A673 (cell line): ENCODE measurements around the gene HYPK. TPM values are rescaled to one million over a fixed set of nuclear protein-coding genes. Genes with fewer than 3 reads are reported as not detected.
"Not testable (repeated sequence)": the region's sequence is repeated elsewhere in the genome, so short reads cannot be mapped to it uniquely, and the experiment has no call there.

ENCODE experiments used
- BruUV-seq: library from RNA; stranded (reverse); fragments of 400-500 nt; replicated peaks from 2 replicates; lab custom pipeline; 2021; lab: Mats Ljungman, UMichigan
- CTCF ChIA-PET: fragments of 300-600 bp; sonication (Branson Sonifier 250); formaldehyde crosslinking; loops from one replicate; lab custom pipeline; 2022; ENCODE audit warnings: antibody characterized with exemption; lab: Charles Lee
- POLR2A ChIA-PET: fragments of 300-600 bp; sonication (Branson Sonifier 250); formaldehyde crosslinking; loops from one replicate; lab custom pipeline; 2022; ENCODE audit warnings: antibody characterized with exemption; ENCODE audit not compliant: low non-redundant PET; lab: Charles Lee
- DNase-seq: peaks from one replicate; pipeline ENCODE4 v3.0.0-alpha.2; 2015; ENCODE audit warnings: low spot score
- H3K27ac ChIP-seq: fragments of 200-600 bp; sonication (generic); 2 replicates; pipeline ENCODE4 v1.5.1; 2016; ENCODE audit warnings: mixed run types, low read depth, mild to moderate bottlenecking, mixed read lengths, antibody characterized with exemption, low read length; ENCODE audit not compliant: poor library complexity, severe bottlenecking
- H3K27me3 ChIP-seq: fragments of 200-600 bp; sonication (generic); replicated peaks from 2 replicates; pipeline ENCODE4 v1.6.1; 2017; ENCODE audit warnings: mixed run types, low read depth, mild to moderate bottlenecking, mixed read lengths, antibody characterized with exemption, low read length; ENCODE audit not compliant: insufficient read depth, poor library complexity
- H3K36me3 ChIP-seq: fragments of 200-600 bp; sonication (generic); 2 replicates; pipeline ENCODE4 v1.6.1; 2016; ENCODE audit warnings: mixed run types, mild to moderate bottlenecking, mixed read lengths, antibody characterized with exemption, low read length; ENCODE audit not compliant: insufficient read depth, poor library complexity, severe bottlenecking
- H3K4me1 ChIP-seq: fragments of 200-600 bp; sonication (generic); 2 replicates; pipeline ENCODE4 v1.6.1; 2017; ENCODE audit warnings: mixed run types, mild to moderate bottlenecking, mixed read lengths, antibody characterized with exemption, low read length; ENCODE audit not compliant: insufficient read depth, poor library complexity, severe bottlenecking
- H3K4me3 ChIP-seq: fragments of 200-600 bp; sonication (generic); 2 replicates; pipeline ENCODE4 v1.5.1; 2016; ENCODE audit warnings: low read depth, mixed run types, mild to moderate bottlenecking, mixed read lengths, low read length; ENCODE audit not compliant: poor library complexity, severe bottlenecking
- H3K9me3 ChIP-seq: fragments of 200-600 bp; sonication (generic); 2 replicates; pipeline ENCODE4 v1.6.1; 2016; ENCODE audit warnings: mixed run types, low read depth, mild to moderate bottlenecking, mixed read lengths, antibody characterized with exemption, low read length; ENCODE audit not compliant: poor library complexity, severe bottlenecking
- EZH2 ChIP-seq: fragments of 200-600 bp; sonication (generic); IDR thresholded peaks from 2 replicates; pipeline ENCODE4 v1.6.1; 2017; ENCODE audit warnings: borderline replicate concordance, low read depth, mild to moderate bottlenecking, mixed read lengths, antibody characterized with exemption, low read length; ENCODE audit not compliant: poor library complexity, severe bottlenecking
- intact Hi-C: fragments of 100-400 bp; cut with micrococcal nuclease; formaldehyde crosslinking; loops from one replicate; pipeline ENCODE4 v1.10.0; 2022; ENCODE audit not compliant: unreplicated experiment
- total RNA-seq: library from RNA; stranded (reverse); gene quantifications from 2 replicates; pipeline ENCODE4 v1.2.3, GENCODE V29; 2021
- TF ChIP-seq, protein P1 (sequence below): fragments of 300-800, 200-600 bp; sonication (generic); conservative IDR thresholded peaks from 2 replicates; pipeline ENCODE4 v1.5.1; 2017; ENCODE audit warnings: low read depth, mild to moderate bottlenecking, antibody characterized with exemption, low read length, moderate library complexity, mixed read lengths

Gene HYPK
- total RNA-seq, 1 experiment from 2014 or later, result 34.9 TPM

DNA sequence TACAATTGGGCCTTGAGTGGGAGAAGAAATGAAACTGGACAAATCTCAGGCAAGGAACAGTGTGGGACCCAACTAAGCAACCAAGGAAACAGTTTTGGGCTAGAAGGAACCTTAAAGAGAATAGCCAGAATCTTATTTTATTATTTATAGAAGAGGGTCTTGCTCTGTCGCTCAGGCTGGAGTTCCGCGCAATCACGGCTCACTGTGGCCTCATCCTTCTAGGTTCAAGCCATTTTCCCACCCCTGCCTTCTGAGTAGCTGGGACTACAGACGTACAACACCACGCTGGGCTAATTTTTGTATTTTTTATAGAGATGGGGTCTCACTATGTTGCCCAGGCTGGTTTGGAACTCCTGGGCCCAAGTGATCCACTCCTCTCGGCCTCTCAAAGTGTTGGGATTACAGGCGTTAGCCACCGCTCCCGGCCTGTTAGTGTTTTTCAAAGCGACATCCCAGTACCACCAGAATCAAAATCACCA, 25.7 kb downstream of the HYPK start:
- Histone ChIP-seq H3K4me3 (peak overlapping the region; percentile 72), H3K36me3 (peaks cover 21% of the 10 kb centered on the region), H3K9me3 (no peaks in the 10 kb centered on the region), H3K27me3 (no peaks in the 10 kb centered on the region), H3K27ac (peak overlapping the region; percentile 92), H3K4me1 (peaks cover 7% of the 10 kb centered on the region)
- TF ChIP-seq, protein P1, sequence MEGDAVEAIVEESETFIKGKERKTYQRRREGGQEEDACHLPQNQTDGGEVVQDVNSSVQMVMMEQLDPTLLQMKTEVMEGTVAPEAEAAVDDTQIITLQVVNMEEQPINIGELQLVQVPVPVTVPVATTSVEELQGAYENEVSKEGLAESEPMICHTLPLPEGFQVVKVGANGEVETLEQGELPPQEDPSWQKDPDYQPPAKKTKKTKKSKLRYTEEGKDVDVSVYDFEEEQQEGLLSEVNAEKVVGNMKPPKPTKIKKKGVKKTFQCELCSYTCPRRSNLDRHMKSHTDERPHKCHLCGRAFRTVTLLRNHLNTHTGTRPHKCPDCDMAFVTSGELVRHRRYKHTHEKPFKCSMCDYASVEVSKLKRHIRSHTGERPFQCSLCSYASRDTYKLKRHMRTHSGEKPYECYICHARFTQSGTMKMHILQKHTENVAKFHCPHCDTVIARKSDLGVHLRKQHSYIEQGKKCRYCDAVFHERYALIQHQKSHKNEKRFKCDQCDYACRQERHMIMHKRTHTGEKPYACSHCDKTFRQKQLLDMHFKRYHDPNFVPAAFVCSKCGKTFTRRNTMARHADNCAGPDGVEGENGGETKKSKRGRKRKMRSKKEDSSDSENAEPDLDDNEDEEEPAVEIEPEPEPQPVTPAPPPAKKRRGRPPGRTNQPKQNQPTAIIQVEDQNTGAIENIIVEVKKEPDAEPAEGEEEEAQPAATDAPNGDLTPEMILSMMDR, result no peak
- no peak for TF ChIP-seq EZH2
- intact Hi-C loops, result no loop called here
- no TSS peak for BruUV-seq
- DNase-seq, result no peak
- ChIA-PET CTCF (no interaction called here), POLR2A (no interaction called here)

DNA sequence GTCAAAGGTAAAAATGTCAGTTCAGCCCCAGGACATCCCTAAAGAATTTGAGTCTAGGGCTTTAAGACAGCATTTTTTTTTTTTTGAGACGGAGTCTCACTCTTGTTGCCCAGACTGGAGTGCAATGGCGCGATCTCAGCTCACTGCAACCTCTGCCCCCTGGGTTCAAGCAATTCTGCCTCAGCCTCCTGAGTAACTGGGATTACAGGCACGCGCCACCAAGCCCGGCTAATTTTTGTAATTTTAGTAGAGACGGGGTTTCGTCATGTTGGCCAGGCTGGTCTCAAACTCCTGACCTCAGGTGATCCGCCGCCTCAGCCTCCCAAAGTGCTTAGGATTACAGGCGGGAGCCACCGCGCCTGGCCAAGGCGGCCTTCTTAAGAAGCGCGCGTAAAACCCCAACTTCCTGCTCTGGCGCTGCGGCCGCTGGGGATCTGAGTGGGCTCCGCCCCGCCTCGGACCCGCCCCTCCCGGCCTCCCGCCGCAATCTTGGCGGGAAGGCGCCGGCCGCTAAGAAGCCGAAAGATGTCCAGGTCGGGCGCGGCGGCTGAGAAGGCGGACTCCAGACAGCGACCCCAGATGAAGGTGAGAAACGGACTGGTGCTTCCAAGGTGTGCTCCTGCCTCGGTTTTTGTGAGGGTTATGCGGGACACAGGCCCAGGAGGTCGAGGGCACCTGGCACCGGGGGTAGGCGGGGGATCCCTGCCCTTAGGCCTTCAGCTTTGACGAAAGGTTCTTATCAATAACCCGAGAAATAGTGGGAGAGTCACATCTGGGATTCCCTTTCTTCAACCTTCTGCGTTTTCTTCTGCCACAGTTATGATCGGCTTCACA, 26.3 kb downstream of the HYPK start, which contains the start of gene WDR76:
TSS of gene WDR76 (plus strand) at position 495 of the 834 bp plus-strand sequence. CDS start at position 526, 31 bp downstream.
- TF ChIP-seq, protein P1, result no peak
- no peak for TF ChIP-seq EZH2
- DNase-seq, result peak; percentile 93
- Histone ChIP-seq H3K9me3 (no peaks in the 10 kb centered on the region), H3K36me3 (peaks cover 27% of the 10 kb centered on the region), H3K27ac (peak within 1 kb of the TSS; percentile 92), H3K27me3 (no peaks in the 10 kb centered on the region), H3K4me3 (peak within 1 kb of the TSS; percentile 72), H3K4me1 (peaks cover 7% of the 10 kb centered on the region)
- CTCF ChIA-PET, result no interaction called here
- POLR2A ChIA-PET, result interaction anchor here (0.7 kb wide), 1 partner anchor 119 kb away, joined by 3 read pairs; no protein-coding TSS in a partner anchor
- no TSS peak for BruUV-seq
- intact Hi-C loops, result no loop called here

DNA sequence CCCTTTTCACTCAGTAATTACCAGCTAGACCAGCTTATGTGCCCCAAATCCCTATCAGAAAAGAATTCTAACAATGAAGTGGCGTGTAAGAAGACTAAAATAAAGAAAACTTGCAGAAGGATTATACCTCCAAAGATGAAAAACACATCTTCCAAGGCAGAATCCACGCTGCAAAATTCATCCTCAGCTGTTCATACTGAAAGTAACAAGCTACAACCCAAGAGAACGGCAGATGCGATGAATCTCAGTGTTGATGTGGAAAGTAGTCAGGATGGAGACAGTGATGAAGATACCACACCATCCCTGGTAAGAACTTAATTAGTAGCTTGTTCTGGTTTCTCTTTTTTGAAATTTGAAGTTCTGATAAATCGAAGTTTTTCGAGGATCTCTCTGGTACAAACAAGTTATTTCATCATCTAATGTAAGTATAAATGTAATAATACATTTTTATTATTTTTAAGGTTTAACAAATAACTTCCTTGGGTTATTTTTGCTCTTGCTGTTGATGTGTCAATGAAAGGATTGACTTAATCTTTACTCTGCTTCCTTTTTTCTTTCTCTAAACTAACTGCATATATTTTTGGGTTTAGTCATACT, 27.8 kb downstream of the HYPK start:
- intact Hi-C loops, result no loop called here
- Histone ChIP-seq H3K4me3 (peak overlapping the region; percentile 72), H3K27me3 (no peaks in the 10 kb centered on the region), H3K36me3 (peaks cover 27% of the 10 kb centered on the region), H3K9me3 (no peaks in the 10 kb centered on the region), H3K4me1 (peaks cover 7% of the 10 kb centered on the region), H3K27ac (peak overlapping the region; percentile 92)
- no peak for TF ChIP-seq EZH2
- TF ChIP-seq, protein P1, result no peak
- BruUV-seq, result TSS peak; percentile 44
- peak; percentile 45 for DNase-seq
- CTCF ChIA-PET, result no interaction called here
- POLR2A ChIA-PET, result no interaction called here

DNA sequence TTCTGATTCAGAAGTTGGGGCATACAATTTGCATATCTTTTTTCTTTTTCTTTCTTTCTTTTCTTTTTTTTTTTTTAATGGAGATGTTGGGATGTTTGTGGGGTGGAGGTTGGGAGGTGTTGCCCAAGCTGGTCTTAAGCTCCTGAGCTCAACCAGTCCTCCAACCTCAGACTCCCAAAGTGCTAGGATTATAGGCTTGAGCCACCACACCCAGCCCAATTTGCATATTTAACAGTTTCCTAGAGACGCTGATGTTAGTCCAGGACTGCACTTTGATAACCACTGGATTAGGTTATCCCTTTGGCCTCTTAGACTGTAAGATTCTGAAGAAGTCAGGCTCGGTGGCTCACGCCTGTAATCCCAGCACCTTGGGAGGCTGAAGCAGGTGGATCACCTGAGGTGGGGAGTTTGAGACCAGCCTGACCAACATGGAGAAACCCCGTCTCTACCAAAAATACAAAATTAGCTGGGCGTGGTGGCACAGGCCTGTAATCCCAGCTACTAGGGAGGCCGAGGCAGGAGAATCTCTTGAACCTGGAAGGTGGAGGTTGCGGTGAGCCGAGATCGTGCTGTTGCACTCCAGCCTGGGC, 29.6 kb downstream of the HYPK start:
- H3K27ac ChIP-seq, H3K4me3 ChIP-seq, H3K9me3 ChIP-seq, H3K27me3 ChIP-seq, DNase-seq, POLR2A ChIA-PET, intact Hi-C loops, BruUV-seq, CTCF ChIA-PET, H3K4me1 ChIP-seq: not testable (repeated sequence)
- H3K36me3 ChIP-seq, result peaks cover 37% of the 10 kb centered on the region
